ENCODE results near the gene MTA3. TPM values are rescaled to one million over a fixed set of nuclear protein-coding genes. Genes with fewer than 3 reads are reported as not detected.

Gene MTA3
- total and polyA plus RNA-seq, 9 of the 15 experiments (the other 6 are each of a cell fraction or from before 2014, with no cell fraction given) = 12.4 to 39.6 (median 23.5) TPM

- BruUV-seq (replicated peaks) = no TSS peak
- no peaks in the 10 kb centered on the region for H4K20me1 ChIP-seq (replicated peaks; ENCODE audit: control insufficient read depth, insufficient read depth, low read length)
- H3K9me3 ChIP-seq (replicated peaks; ENCODE audit: control insufficient read depth, insufficient read depth, low read depth, low read length) = no peaks in the 10 kb centered on the region
- in situ Hi-C loops (cut with MboI) = no loop called here
- 0% methylated on average over 1 of the region's 1 CpG for WGBS (ENCODE audit: insufficient coverage, low coverage, missing lambda C conversion rate)
- H3K36me3 ChIP-seq (ENCODE audit: control insufficient read depth, insufficient read depth, low read length) = no peaks in the 10 kb centered on the region
- H3K27ac ChIP-seq (ENCODE audit: extremely low read depth, low read depth, low read length) = no peak overlapping the region
- intact Hi-C loops (cut with micrococcal nuclease) = no loop called here
- ChIA-PET POLR2A (no interaction called here), CTCF (ENCODE audit: low intra/inter-chr PET ratio) (no interaction called here)
- no peak overlapping the region for H3K4me3 ChIP-seq
- FAIRE-seq (no peak), DNase-seq (ENCODE audit: extremely low read depth in 1 of 4, low spot score in 3 of 4) (no peak), ATAC-seq (no peak)
- H3K4me2 ChIP-seq (ENCODE audit: insufficient read depth, low read length) = no peak overlapping the region
- no peak for TF ChIP-seq ZNF644 (tag; IDR thresholded peaks at IDR 0.05; ENCODE audit: low read depth)
- no peak for TF ChIP-seq SOX6 (IDR thresholded peaks at IDR 0.05)
- no peak for TF ChIP-seq ETV1 (tag; conservative IDR thresholded peaks at IDR 0.05; ENCODE audit: low read depth)
- no peak for TF ChIP-seq L3MBTL2 (IDR thresholded peaks at IDR 0.05)
- no peak for TF ChIP-seq AFF1 (IDR thresholded peaks at IDR 0.05; ENCODE audit: low read depth in 1 of 2, partially characterized antibody in 2 of 2)
- no peak for TF ChIP-seq SRSF3 (IDR thresholded peaks at IDR 0.05; ENCODE audit: insufficient read depth, low read length)
- no peak for TF ChIP-seq MBD2 (IDR thresholded peaks at IDR 0.05; ENCODE audit: borderline replicate concordance, low read depth)
- no peaks in the 10 kb centered on the region for H3K4me1 ChIP-seq (replicated peaks in 1 of 2; ENCODE audit: control insufficient read depth in 2 of 2, insufficient read depth in 2 of 2, low read length in 2 of 2)
- no peaks in the 10 kb centered on the region for H3K9me1 ChIP-seq (ENCODE audit: control insufficient read depth, insufficient read depth, low read length)
- no peak overlapping the region for H3K9ac ChIP-seq (ENCODE audit: insufficient read depth in 1 of 2, low read depth in 2 of 2, low read length in 2 of 2)
- peaks cover 0 to 12% of the 10 kb centered on the region in 2 experiments; a peak in 2 of 5 replicates for H3K27me3 ChIP-seq (ENCODE audit: control insufficient read depth in 2 of 2, insufficient read depth in 2 of 2, low read length in 2 of 2)
- H2AFZ ChIP-seq (ENCODE audit: low read depth, low read length) = no peak overlapping the region
- no peaks in the 10 kb centered on the region for H3K79me2 ChIP-seq (ENCODE audit: control insufficient read depth, insufficient read depth, low read length)
These were observed 175.2 kb downstream of the MTA3 start for GRCh38 chr2:42743659-42743990.

Measured in K562 (cell line).